ENCODE data around the gene SRRM1. TPM values are rescaled to one million over a fixed set of nuclear protein-coding genes. Genes with fewer than 3 reads are reported as not detected.
"Not testable (repeated sequence)": the region's sequence is repeated elsewhere in the genome, so short reads cannot be mapped to it uniquely, and the experiment has no call there.

SRRM1 gene
- polyA plus RNA-seq, 1 experiment = 50.4 TPM

GRCh38 chr1:24664507-24665033 lies 21.5 kb downstream of the SRRM1 start:
- no peak overlapping the region for H3K4me3 ChIP-seq (ENCODE audit: low read depth, low read length)
- H3K36me3 ChIP-seq (ENCODE audit: control insufficient read depth, insufficient read depth, low read length) = peaks cover 7% of the 10 kb centered on the region
- ChIA-PET POLR2A (no interaction called here), CTCF (interaction anchor here (1.2 to 1.7 kb wide), 2 partner anchors 49 to 184 kb away, joined by 3 to 4 read pairs; no protein-coding TSS in a partner anchor)
- no peak for DNase-seq (ENCODE audit: low read depth)
- TF ChIP-seq, protein P1, sequence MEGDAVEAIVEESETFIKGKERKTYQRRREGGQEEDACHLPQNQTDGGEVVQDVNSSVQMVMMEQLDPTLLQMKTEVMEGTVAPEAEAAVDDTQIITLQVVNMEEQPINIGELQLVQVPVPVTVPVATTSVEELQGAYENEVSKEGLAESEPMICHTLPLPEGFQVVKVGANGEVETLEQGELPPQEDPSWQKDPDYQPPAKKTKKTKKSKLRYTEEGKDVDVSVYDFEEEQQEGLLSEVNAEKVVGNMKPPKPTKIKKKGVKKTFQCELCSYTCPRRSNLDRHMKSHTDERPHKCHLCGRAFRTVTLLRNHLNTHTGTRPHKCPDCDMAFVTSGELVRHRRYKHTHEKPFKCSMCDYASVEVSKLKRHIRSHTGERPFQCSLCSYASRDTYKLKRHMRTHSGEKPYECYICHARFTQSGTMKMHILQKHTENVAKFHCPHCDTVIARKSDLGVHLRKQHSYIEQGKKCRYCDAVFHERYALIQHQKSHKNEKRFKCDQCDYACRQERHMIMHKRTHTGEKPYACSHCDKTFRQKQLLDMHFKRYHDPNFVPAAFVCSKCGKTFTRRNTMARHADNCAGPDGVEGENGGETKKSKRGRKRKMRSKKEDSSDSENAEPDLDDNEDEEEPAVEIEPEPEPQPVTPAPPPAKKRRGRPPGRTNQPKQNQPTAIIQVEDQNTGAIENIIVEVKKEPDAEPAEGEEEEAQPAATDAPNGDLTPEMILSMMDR (IDR thresholded peaks at IDR 0.05; ENCODE audit: insufficient read depth, low read depth, low read length) = no peak
- H3K27me3 ChIP-seq (ENCODE audit: control insufficient read depth, insufficient read depth, low read length) = no peaks in the 10 kb centered on the region

DNA sequence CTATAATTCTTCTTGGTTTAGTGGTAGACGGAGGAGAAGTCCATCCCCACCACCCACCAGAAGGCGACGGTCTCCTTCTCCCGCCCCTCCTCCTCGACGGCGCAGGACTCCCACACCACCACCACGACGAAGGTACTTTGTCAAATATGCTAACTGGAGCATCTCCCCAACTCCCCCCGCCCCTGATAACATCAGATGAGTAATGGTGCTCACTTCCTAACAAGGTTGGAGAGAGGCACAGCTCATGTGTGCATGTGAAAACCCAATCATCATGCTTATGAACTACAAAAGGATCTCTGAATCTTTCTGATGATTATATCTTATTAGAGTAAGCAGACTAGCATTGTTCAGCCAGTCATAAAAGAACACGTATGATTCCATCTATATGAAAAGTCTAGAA lies 23.7 kb downstream of the SRRM1 start:
- CTCF ChIA-PET = interaction anchor here (1.1 kb wide), 1 partner anchor 21 kb away, joined by 3 read pairs; no protein-coding TSS in a partner anchor
- H3K27me3 ChIP-seq (ENCODE audit: control insufficient read depth, insufficient read depth, low read length) = no peaks in the 10 kb centered on the region
- TF ChIP-seq, protein P1 (IDR thresholded peaks at IDR 0.05; ENCODE audit: insufficient read depth, low read depth, low read length) = no peak

GRCh38 chr1:24671372-24671771 lies 28.3 kb downstream of the SRRM1 start:
- H3K27me3 ChIP-seq (ENCODE audit: control insufficient read depth, insufficient read depth, low read length); DNase-seq (ENCODE audit: low read depth); H3K4me3 ChIP-seq (ENCODE audit: low read depth, low read length); POLR2A ChIA-PET: not testable (repeated sequence)
- H3K36me3 ChIP-seq (ENCODE audit: control insufficient read depth, insufficient read depth, low read length) = peaks cover 13% of the 10 kb centered on the region
- CTCF ChIA-PET = interaction anchor here (1.2 kb wide), 1 partner anchor 15 kb away, joined by 4 read pairs; no protein-coding TSS in a partner anchor

More for the DNA sequence above, 23.7 kb downstream of the SRRM1 start:
- Histone ChIP-seq H3K4me3 (ENCODE audit: low read depth, low read length) (no peak overlapping the region), H3K36me3 (ENCODE audit: control insufficient read depth, insufficient read depth, low read length) (peaks cover 13% of the 10 kb centered on the region)
- DNase-seq (ENCODE audit: low read depth) = no peak
- POLR2A ChIA-PET = no interaction called here

GRCh38 chr1:24672686-24673085 lies 29.6 kb downstream of the SRRM1 start:
- not testable (repeated sequence) for H3K27me3 ChIP-seq (ENCODE audit: control insufficient read depth, insufficient read depth, low read length); H3K4me3 ChIP-seq (ENCODE audit: low read depth, low read length); DNase-seq (ENCODE audit: low read depth)
- ChIA-PET POLR2A (interaction anchor here (0.6 kb wide), 1 partner anchor 97 kb away, joined by 4 read pairs; no protein-coding TSS in a partner anchor), CTCF (interaction anchor here (1.3 to 2.1 kb wide), 2 partner anchors 16 to 162 kb away, joined by 3 to 7 read pairs; no protein-coding TSS in a partner anchor)
- peaks cover 13% of the 10 kb centered on the region for H3K36me3 ChIP-seq (ENCODE audit: control insufficient read depth, insufficient read depth, low read length)

DNA sequence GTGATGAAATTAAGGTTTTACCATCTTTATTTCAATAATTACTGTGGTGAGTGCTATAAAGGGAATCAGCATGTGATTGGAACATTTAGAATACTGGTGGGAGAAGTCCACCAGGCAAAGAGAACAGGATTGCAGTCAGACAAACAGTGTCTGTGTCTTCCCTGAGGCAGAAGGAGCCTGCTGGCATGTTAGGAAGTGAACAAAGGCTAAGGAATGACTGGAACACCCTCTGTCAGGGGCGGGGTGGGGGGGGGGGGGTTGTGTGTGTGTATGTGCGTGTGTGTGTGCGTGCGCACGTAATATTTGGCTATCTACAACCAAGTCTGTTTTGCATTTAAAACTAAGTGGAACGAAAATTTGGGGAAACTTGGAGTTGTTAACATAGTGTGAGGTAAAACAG lies 30.2 kb downstream of the SRRM1 start:
- DNase-seq (ENCODE audit: low read depth) = no peak
- peaks cover 12% of the 10 kb centered on the region for H3K36me3 ChIP-seq (ENCODE audit: control insufficient read depth, insufficient read depth, low read length)
- TF ChIP-seq, protein P1 (IDR thresholded peaks at IDR 0.05; ENCODE audit: insufficient read depth, low read depth, low read length) = no peak
- no peak overlapping the region for H3K4me3 ChIP-seq (ENCODE audit: low read depth, low read length)
- H3K27me3 ChIP-seq (ENCODE audit: control insufficient read depth, insufficient read depth, low read length) = no peaks in the 10 kb centered on the region
- CTCF ChIA-PET = interaction anchor here (1.3 to 2.1 kb wide), 2 partner anchors 15 to 162 kb away, joined by 3 to 7 read pairs; no protein-coding TSS in a partner anchor
- POLR2A ChIA-PET = no interaction called here

DNA sequence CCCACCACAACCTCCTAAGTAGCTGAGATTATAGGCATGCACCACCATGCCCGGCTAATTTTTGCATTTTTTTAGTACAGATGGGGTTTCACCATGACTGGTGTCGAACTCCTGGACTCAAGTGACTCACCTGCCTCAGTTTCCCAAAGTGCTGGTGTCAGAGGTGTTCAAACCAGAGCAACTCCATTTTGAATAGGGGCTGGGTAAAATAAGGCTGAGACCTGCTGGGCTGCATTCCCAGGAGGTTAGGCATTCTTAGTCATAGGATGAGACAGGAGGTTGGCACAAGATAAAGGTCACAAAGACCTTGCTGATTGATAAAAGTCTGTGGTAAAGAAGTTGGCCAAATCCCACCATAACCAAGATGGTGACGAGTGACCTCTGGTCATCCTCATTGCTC lies 35.3 kb downstream of the SRRM1 start:
- H3K27me3 ChIP-seq (ENCODE audit: control insufficient read depth, insufficient read depth, low read length); DNase-seq (ENCODE audit: low read depth); POLR2A ChIA-PET; H3K36me3 ChIP-seq (ENCODE audit: control insufficient read depth, insufficient read depth, low read length); H3K4me3 ChIP-seq (ENCODE audit: low read depth, low read length): not testable (repeated sequence)
- CTCF ChIA-PET = interaction anchor here (1.7 kb wide), 1 partner anchor 10 kb away, joined by 9 read pairs; no protein-coding TSS in a partner anchor

DNA sequence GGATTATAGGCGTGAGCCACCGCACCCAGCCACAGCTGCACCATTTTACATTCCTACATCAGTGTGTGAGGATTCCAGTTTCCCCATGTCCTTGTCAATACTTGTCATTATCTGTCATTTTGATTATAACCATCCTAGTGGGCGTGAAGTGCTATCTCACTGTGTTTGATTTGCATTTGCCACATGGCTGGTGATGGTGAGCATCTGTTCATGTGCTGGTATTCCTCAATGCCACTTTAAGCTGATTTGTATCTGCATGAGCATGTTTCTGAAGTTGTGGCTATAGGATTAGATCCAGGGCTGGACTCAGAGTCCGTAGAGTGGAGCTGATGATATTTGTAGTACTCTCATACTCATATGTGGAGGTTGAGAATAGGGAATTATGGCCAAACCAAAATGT lies 36.6 kb downstream of the SRRM1 start:
- Histone ChIP-seq H3K4me3 (ENCODE audit: low read depth, low read length) (no peak overlapping the region), H3K27me3 (ENCODE audit: control insufficient read depth, insufficient read depth, low read length) (no peaks in the 10 kb centered on the region), H3K36me3 (ENCODE audit: control insufficient read depth, insufficient read depth, low read length) (peaks cover 3% of the 10 kb centered on the region)
- no peak for DNase-seq (ENCODE audit: low read depth)
- TF ChIP-seq, protein P1 (IDR thresholded peaks at IDR 0.05; ENCODE audit: insufficient read depth, low read depth, low read length) = no peak
- ChIA-PET CTCF (no interaction called here), POLR2A (no interaction called here)

Data from BJ (cell line).